A673 (cell line): ENCODE measurements around the gene GH2.

Experiments
- CTCF ChIP-seq: fragments of 300-800, 200-600 bp; sonication (generic); conservative IDR thresholded peaks from 2 replicates; pipeline ENCODE4 v1.5.1; 2017; ENCODE audit warnings: low read depth, mild to moderate bottlenecking, antibody characterized with exemption, low read length, moderate library complexity, mixed read lengths
- EZH2 ChIP-seq: fragments of 200-600 bp; sonication (generic); IDR thresholded peaks from 2 replicates; pipeline ENCODE4 v1.6.1; 2017; ENCODE audit warnings: borderline replicate concordance, low read depth, mild to moderate bottlenecking, mixed read lengths, antibody characterized with exemption, low read length; ENCODE audit not compliant: poor library complexity, severe bottlenecking

DNA sequence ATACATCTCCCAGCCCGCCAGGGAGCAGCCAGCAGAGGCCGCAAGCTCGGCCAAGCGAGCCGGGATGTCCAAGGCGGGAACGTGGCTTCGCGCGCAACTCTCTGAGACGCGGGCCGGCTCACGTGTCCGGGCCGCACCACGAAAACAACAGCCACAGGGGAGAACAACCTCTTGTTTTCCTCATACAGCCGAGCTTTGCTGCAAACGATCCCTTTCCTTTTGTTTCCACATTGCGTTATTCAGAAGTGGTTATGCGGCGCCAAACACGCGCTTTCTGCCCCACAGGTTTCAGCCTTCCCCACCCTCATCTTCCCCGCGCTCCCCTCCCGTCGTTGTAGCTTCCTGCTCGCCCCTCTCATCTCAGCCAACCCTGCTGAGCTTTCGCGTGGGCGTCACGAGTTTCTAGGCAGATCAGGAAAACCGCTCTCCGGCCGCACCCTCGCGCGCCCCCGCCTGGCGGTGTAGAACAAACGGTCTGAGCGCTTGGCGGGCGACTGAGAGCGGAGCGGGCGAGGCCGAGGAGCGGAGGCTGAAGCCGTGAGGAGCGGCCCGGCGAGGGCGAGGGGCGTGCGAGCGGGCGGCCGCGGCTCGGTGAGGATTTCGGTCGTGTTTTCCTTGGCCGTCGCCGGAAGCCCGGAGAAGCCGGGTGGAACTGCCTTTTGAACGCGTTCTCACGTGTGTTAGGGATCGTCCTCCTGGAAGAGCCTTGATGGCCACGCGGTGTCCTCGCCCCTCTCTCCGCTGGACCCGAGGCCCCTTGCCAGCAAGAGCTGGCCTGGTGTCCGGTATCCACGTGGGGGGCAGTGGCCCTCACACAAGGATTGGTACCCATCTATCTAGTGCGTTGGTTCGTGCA, 32.7 kb downstream of the GH2 start:
- TF ChIP-seq CTCF (0 out of 2 replicates have a peak, but pooled peaks have one; percentile 29), EZH2 (no peak)
